ENCODE results near the gene MAGI2.

MAGI2 gene

GRCh38 chr7:79497728-79498127 lies 44.3 kb upstream of the MAGI2 start:
- no peaks in the 10 kb centered on the region for H4K20me1 ChIP-seq (ENCODE audit: insufficient read depth, low read length, poor library complexity, severe bottlenecking)
- H3K27me3 ChIP-seq (ENCODE audit: insufficient read depth, low read length, poor library complexity, severe bottlenecking): no peaks in the 10 kb centered on the region
- no peaks in the 10 kb centered on the region for H3K4me1 ChIP-seq (ENCODE audit: insufficient read depth, low read length, poor library complexity, severe bottlenecking)
- no peaks in the 10 kb centered on the region for H3K36me3 ChIP-seq (ENCODE audit: insufficient read depth, low read length)
- no peak for TF ChIP-seq EZH2phosphoT487 (IDR thresholded peaks at IDR 0.05; ENCODE audit: borderline replicate concordance)
- no peak for TF ChIP-seq CTCF (conservative IDR thresholded peaks at IDR 0.05; ENCODE audit: low read length)
- H3K9ac ChIP-seq (ENCODE audit: low read depth, low read length, poor library complexity, severe bottlenecking): no peak overlapping the region
- H3K4me3 ChIP-seq (ENCODE audit: low read length, poor library complexity, severe bottlenecking): no peak overlapping the region
- H3K79me2 ChIP-seq (ENCODE audit: insufficient read depth, low read length): no peaks in the 10 kb centered on the region
- H3K9me2 ChIP-seq (replicated peaks; ENCODE audit: low read depth, low read length): no peaks in the 10 kb centered on the region
- no peaks in the 10 kb centered on the region for H3F3A ChIP-seq (ENCODE audit: low read depth)
- H3K4me2 ChIP-seq (ENCODE audit: low read depth, low read length, poor library complexity, severe bottlenecking): no peak overlapping the region
- no peak overlapping the region for H2AFZ ChIP-seq (ENCODE audit: low read length)
- H3K9me3 ChIP-seq (ENCODE audit: insufficient read depth, low read depth, low read length): no peaks in the 10 kb centered on the region

- H3K4me2 ChIP-seq (ENCODE audit: low read depth, low read length, poor library complexity, severe bottlenecking): no peak overlapping the region
- no peaks in the 10 kb centered on the region for H3K4me1 ChIP-seq (ENCODE audit: insufficient read depth, low read length, poor library complexity, severe bottlenecking)
- no peak overlapping the region for H3K4me3 ChIP-seq (ENCODE audit: low read length, poor library complexity, severe bottlenecking)
- no peaks in the 10 kb centered on the region for H4K20me1 ChIP-seq (ENCODE audit: insufficient read depth, low read length, poor library complexity, severe bottlenecking)
- H3K9me2 ChIP-seq (replicated peaks; ENCODE audit: low read depth, low read length): no peaks in the 10 kb centered on the region
- no peaks in the 10 kb centered on the region for H3K79me2 ChIP-seq (ENCODE audit: insufficient read depth, low read length)
- no peak overlapping the region for H3K9ac ChIP-seq (ENCODE audit: low read depth, low read length, poor library complexity, severe bottlenecking)
- H3K27me3 ChIP-seq (ENCODE audit: insufficient read depth, low read length, poor library complexity, severe bottlenecking): no peaks in the 10 kb centered on the region
- H3K36me3 ChIP-seq (ENCODE audit: insufficient read depth, low read length): no peaks in the 10 kb centered on the region
- H3F3A ChIP-seq (ENCODE audit: low read depth): no peaks in the 10 kb centered on the region
- no peak for TF ChIP-seq EZH2phosphoT487 (IDR thresholded peaks at IDR 0.05; ENCODE audit: borderline replicate concordance)
- TF ChIP-seq CTCF (conservative IDR thresholded peaks at IDR 0.05; ENCODE audit: low read length): no peak
- no peaks in the 10 kb centered on the region for H3K9me3 ChIP-seq (ENCODE audit: insufficient read depth, low read depth, low read length)
- no peak overlapping the region for H2AFZ ChIP-seq (ENCODE audit: low read length)
Observed at GRCh38 chr7:79495544-79496272, 42.2 kb upstream of the MAGI2 start.

GRCh38 chr7:79494046-79494445 lies 40.6 kb upstream of the MAGI2 start:
- TF ChIP-seq EZH2phosphoT487 (IDR thresholded peaks at IDR 0.05; ENCODE audit: borderline replicate concordance): no peak
- TF ChIP-seq CTCF (conservative IDR thresholded peaks at IDR 0.05; ENCODE audit: low read length): no peak
- no peaks in the 10 kb centered on the region for H4K20me1 ChIP-seq (ENCODE audit: insufficient read depth, low read length, poor library complexity, severe bottlenecking)
- no peaks in the 10 kb centered on the region for H3K4me1 ChIP-seq (ENCODE audit: insufficient read depth, low read length, poor library complexity, severe bottlenecking)
- no peak overlapping the region for H2AFZ ChIP-seq (ENCODE audit: low read length)
- no peaks in the 10 kb centered on the region for H3K27me3 ChIP-seq (ENCODE audit: insufficient read depth, low read length, poor library complexity, severe bottlenecking)
- no peaks in the 10 kb centered on the region for H3F3A ChIP-seq (ENCODE audit: low read depth)
- H3K9ac ChIP-seq (ENCODE audit: low read depth, low read length, poor library complexity, severe bottlenecking): no peak overlapping the region
- no peak overlapping the region for H3K4me2 ChIP-seq (ENCODE audit: low read depth, low read length, poor library complexity, severe bottlenecking)
- no peak overlapping the region for H3K4me3 ChIP-seq (ENCODE audit: low read length, poor library complexity, severe bottlenecking)
- no peaks in the 10 kb centered on the region for H3K9me2 ChIP-seq (replicated peaks; ENCODE audit: low read depth, low read length)
- H3K79me2 ChIP-seq (ENCODE audit: insufficient read depth, low read length): no peaks in the 10 kb centered on the region
- no peaks in the 10 kb centered on the region for H3K36me3 ChIP-seq (ENCODE audit: insufficient read depth, low read length)
- no peaks in the 10 kb centered on the region for H3K9me3 ChIP-seq (ENCODE audit: insufficient read depth, low read depth, low read length)

Data from Loucy (cell line).